Kidney capillary endothelial cell (primary cell): ENCODE data around the gene RPS17.
"Not testable (repeated sequence)": the region's sequence is repeated elsewhere in the genome, so short reads cannot be mapped to it uniquely, and the experiment has no call there.

Source experiments
- DNase-seq: peaks from one replicate; pipeline ENCODE4 v3.0.0-alpha.2; 2018; ENCODE audit warnings: low spot score

The RPS17 gene

DNA sequence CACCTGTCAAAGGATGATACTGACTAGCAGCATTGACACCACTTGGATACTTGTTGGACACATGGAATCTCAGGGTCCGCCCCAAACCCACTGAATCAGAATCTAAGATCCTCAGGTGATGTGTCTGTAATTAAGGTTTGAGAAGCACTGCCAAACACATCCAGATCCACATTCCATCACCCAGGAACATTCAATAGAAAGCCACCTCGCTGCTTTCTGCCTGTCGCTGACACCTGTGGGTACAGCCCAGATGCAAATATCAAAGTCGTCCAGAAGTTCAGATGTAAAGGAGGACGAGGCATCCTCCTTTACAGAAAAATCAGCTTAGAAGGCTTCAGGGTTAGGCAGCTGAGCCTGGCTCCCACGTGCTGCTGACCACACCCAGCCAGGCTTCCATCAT lies 5.2 kb upstream of the RPS17 start:
- DNase-seq, result no peak

DNA sequence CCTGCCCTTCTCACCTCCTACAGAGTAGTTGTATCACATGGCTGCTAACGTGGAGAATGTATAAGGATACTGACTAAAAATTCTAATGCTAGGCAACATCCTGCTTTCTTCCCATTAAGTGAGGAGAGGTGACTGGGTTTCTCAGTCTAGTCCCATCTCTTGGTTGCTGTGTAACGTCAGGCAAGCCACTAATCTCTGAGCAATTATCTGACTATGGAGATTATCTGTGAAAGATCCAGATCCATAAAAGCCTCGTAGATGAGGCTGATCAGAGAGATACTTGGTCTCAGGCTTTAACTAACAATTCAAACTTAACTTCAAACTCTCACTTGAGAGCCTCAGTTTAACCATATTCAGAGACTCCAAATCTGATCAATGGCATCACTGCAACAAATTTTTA lies 4.7 kb upstream of the RPS17 start:
- DNase-seq, result no peak

DNA sequence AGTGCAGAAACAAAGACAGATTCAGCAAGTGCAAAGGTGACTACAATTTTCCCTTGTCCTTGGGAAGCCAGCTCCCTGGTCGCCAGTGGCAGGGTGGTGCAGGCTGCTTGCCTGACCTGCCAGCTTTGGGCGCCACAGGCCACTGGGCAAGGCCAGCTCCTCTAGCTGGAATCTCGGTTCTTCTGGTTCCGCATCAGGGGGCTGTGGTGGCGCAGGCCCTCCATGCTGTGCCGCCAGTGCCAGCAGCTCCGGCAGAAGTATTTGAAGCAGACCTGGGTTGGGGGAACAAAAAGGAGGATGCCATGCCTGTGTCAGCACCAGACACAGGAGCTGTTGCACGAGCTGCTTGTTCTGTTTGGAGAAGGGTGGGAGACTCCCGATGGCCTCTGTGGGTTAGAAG lies 4.2 kb upstream of the RPS17 start:
- no peak for DNase-seq

DNA sequence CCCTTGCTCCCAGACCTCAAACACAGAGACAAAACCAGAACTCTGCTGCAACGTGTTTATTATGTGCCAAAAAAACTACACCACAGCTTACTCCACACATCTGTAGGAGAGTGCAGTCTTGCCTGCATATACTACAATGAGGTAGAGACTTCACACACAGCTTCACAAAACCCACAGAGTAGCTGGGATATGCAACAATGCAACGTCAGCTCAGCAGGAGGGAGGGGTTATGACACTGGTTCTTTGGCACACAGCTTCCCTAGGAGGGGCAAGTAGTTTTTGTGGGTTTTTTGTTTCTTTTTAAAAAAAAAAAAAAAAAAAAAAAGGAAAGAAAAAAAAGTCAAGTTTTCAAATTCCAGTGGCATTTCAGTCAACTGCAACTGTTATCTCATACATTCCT lies 2.9 kb upstream of the RPS17 start:
- DNase-seq, result no peak

DNA sequence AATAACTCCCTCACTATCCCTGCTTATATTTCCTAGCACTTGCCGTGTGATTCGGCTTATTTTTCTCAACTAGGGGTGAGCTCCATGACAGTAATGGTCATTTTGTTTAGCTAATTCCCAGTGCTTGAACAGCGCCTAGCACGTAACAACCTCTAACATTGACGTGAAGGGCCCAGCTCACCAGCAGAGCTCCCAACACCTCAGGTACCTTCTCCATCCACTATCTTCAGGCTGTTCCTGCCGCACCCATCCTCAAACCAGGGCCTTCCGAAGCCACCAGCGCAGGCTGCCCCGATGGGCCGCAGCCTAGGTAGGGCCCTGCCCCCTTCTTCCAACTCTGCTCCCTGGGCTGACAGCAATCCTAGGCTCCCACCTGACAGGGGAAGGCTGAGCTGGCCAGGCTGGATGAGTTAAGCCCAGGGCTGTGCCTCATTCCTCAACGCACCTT lies 751 bp upstream of the RPS17 start:
- no peak for DNase-seq

DNA sequence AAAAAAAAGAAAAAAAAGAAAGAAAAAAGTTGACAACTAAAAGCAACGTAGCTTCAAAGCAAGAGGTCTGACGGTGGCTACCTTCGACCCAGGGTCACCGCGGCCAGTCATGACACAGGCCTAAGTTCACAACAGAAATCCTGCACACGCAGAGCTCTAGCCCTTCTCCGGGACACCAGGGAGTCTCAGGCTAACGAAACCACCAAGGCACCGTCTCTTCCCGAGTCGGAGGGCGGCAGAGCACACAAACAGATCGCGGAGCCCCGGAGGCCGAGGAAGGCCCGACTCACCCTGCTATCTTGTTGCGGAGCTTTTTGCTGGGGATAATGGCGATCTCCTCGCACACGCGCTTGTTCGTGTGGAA lies 584 bp downstream of the RPS17 start:
- DNase-seq, result no peak

DNA sequence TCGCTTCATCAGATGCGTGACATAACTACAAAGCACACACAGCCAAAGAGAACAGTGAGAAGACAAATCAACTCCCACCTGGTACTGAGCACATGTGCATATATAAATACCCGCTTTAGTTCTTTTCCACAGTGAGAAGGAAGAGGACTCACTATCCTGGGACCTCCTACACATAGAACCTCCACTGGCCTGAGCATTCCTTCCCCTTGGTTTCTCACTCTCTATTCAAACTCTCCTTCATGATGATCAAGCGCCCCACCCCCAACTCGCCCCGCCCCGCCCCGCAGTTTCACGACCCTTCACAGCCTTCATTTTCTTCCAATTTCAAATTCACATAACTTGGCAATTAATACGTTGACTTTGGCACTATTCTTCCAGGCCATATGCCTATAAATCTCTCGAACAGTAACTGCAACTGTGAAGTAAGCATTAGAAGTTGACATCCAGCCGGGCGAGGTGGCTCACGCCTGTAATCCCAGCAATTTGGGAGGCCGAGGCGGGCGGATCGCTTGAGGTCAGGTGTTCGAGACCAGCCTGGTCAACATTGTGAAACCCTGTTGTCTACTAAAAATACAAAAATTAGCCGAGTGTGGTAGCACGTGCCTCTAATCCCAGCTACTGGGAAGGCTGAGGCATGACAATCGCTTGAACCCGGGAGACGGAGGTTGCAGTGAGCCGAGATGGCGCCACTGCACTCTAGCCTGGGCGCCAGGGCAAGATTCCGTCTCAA lies 1.1 kb downstream of the RPS17 start:
- no peak for DNase-seq

DNA sequence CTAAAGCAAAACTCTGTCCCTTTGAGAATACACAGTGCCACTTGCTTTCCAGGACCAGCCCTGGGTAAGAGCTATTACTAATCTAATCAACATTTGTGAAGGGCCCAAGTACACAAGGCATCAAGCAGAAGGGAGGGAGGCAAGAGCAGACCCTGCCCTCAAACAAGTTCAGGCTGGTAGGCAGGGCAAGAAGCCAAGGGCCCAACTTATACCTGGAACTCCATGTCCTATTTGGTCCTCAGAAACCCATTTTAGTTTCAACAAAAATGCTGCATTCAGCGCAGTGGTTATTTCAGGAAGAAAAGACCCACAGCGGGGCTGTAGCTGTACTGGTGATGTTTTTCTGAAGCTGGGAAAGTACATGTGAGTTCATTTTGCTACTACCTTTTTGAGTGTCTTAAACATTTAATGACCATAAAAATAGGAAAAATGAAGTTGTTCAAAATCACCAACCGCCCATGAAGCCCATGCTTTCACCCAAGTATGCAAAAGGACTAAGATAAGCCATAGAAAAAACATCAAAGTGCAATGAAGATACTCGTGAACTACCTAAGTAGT lies 2.8 kb downstream of the RPS17 start:
- no peak for DNase-seq

DNA sequence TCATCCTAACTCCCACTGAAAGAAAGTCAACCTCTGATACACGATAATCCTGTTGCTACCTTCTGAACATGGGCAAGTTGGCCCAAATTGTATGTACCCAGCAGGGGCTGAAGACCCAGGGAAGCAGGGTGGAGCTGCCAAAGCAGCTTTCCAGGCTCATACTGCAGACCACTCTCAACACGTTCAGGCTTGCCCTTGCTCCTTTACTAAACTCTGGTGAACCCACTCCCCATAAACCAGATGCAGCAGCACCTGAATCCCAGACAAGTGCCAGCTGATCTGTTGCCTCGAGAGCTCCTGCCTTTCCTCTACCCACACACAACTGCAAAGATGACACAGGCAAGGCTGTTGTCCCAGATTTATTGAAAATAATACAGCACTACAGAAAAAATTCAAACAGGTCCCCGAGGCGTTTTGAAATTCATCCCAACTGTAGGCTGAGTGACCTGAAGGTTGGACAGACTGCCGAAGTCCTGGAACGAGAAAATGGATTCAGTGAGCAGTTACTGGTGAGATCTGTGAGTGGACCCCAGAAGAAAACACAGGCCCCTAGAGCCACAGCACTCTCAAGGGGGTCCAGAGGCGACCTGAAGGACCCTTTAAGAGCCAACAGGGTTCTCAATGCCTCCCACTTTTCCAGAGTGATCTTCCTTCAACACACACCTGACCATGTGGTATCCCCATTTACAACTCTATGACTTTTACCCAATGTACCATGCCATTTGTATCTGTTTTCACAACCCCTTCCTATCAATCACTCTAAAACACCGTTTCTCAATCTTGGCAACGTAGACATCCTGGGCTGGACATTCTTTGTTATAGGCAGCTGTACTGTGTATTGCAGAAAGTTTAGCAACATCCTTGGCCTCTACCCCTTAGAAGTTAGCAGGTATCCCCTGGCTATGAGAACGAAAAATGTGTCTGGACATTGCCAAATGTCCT lies 3.6 kb downstream of the RPS17 start:
- no peak for DNase-seq

DNA sequence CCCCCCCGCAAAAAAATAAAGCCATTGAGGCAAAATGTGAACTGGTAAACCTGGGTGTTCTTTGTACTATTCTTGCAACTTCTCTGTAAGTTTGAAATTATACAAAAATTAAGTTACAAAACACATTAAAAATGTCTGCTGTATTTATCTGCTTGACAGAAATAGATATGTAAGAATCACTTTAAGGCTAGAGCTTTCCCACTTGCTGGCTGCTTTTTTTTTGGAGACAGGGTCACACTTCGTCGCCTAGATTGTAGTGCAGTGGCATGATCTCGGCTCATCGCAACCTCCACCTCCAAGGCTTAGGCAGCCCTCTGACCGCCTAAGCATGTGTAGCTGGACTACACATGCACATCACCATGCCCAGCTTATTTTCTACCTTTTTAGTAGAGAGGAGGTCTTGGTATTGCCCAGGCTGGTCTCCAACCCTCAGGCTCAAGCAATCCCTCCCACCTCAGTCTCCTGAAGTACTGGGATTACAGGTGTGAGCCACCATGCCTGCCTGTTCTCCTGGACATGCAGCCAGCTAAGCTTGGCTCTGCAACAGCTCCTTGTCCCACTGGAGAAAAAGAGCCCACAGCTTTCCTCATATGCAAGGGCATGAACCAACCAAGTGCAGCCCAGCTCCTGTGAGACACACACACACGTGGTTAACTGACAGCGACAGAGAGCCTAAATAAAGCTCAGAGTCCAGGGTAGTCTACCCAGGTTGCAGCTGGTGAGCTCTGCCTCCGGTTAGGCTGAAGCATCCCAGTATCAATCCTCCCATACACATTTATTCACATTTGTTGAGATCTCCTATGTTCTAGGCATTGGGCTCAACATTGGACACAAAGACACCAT lies 4.5 kb downstream of the RPS17 start:
- no peak for DNase-seq

DNA sequence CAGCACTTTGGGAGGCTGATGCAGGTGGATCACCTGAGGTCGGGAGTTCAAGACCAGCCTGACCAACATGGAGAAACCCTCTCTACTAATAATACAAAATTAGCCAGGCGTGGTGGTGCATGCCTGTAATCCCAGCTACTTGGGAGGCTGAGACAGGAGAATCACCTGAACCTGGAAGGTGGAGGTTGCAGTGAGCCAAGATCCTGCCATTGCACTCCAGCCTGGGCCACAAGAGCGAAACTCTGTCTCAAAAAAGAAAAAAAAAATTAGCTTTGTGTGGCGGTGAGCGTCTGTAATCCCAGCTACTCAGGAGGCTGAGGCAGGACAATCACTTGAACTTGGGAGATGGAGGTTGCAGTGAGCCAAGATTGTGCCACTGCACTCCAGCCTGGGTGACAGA lies 5.1 kb downstream of the RPS17 start:
- not testable (repeated sequence) for DNase-seq

DNA sequence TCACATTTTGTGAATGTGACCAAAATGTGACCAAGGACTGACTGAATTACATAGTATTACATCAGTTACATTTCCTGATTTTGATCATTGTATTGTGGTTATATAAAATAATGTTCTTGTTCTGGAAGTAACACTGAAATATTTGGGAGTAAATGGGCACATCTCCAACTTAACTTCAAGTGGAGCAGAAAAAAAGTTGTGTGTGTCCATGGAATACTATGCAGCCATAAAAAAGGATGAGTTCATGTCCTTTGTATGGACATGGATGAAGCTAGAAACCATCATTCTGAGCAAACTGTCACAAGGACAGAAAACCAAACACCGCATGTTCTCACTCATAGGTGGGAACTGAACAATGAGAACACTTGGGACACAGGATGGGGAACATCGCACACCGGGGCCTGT lies 5.8 kb downstream of the RPS17 start:
- not testable (repeated sequence) for DNase-seq

DNA sequence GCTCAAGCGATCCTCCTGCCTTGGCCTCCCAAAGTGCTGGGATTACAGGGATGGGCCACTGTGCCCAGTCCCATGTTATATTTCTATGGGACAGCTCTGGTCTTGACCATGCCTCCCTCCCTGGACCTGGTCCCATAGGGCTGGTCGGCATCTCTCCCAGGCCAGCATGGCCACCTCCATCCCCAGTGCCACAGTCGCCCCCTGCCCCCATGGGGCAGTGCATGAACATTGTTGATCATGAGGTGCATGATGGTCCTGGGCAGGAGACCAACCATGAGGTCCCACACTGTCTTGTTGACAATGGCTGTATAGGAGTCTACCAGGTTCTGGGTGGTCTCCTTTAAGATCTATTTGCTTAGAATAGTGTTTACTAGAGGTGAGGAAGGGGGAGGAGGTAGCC lies 6.5 kb downstream of the RPS17 start:
- DNase-seq, result no peak

DNA sequence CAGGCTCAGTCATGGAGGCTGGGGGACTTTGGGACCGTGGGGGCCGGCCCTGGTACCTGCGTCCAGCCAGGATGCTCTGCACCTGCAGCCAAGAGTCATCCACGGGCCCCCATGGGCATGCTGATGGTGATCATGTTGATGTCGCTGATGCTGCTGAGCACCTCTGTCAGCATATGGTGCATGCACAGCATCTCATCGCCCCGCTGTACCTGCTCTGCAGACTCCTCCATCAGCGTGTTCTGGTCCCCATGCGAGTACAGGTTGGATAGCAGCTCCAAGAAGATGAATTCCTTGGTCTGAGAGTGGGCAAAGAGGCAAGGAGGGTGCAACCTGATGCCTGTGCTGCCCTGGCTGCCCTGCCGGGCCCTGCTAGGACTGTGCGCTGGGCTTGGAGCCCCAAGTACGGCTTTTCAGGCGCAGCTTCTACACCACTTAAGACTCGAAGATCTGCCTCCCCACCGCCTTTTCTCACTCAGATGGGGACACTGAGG lies 7.2 kb downstream of the RPS17 start:
- DNase-seq, result no peak

DNA sequence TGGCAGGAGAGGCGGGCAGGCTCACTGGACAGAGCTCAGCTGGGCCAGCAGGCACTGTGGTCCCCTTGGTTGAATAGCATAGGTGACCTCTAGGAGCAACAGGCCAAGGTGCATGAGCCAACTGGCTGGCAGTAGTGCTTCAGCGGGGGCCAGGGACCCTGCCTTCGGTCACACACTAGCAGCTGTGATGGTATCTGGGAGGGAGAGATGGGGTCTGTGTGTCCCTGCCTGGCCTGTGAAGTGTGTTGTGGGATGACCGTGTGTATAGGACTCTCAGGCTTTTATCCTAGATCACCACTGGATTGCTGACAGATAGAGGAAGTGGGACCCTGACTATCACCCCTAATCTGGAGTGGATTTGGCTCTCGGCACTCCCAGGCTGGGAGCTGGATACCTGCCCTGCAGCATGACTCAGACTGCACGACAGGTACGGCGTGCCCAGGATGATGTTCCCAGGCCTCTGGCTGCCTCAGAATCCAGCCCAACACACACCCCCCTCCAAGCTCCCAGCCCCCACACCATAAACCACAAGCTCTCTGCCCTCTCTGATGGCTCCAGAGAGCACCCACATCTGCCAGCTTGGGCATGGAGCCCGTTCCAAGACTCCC lies 7.8 kb downstream of the RPS17 start:
- DNase-seq, result no peak

DNA sequence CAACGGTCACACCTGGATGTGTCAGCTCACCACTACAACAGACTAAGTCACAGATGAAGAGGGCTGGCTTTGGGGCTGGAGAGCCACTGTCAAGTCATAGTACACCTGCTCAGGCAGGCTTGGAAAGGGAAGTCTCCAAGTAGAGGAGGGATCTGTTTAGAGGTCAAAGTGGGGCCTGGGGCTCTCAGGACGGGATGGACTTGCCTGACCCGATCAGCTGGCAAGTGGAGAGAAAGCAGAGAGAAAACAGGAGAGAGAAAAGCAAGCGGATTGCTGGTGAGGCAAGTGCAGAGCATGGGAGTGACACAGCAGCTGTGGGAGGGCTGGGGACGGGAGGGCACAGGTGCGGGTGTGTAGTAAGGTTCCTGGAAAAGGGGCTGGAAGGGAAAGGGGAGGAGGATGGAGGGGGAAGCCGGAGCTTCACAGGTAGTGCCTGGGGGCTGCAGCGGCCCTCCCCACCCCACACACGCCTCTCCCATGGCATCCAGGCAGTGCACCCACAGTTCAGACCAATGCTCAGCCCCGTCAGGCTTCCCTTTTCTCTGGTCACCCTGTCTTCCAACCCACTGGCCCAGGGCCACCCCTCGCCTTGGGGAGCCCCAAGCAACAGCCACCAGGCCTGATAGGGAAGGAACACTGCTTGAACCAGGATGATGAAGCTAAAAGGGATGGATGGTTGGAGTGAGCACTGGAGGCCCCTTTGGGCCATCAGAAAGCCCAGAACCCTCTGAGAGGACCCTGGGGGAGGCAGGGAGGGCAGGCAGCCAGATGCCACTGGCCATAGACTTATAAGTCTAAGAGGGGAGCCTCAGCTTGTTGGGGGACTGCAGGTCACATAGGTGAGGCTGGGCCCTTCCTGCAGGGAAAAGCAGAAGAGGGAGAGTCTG lies 8.5 kb downstream of the RPS17 start:
- DNase-seq, result no peak

DNA sequence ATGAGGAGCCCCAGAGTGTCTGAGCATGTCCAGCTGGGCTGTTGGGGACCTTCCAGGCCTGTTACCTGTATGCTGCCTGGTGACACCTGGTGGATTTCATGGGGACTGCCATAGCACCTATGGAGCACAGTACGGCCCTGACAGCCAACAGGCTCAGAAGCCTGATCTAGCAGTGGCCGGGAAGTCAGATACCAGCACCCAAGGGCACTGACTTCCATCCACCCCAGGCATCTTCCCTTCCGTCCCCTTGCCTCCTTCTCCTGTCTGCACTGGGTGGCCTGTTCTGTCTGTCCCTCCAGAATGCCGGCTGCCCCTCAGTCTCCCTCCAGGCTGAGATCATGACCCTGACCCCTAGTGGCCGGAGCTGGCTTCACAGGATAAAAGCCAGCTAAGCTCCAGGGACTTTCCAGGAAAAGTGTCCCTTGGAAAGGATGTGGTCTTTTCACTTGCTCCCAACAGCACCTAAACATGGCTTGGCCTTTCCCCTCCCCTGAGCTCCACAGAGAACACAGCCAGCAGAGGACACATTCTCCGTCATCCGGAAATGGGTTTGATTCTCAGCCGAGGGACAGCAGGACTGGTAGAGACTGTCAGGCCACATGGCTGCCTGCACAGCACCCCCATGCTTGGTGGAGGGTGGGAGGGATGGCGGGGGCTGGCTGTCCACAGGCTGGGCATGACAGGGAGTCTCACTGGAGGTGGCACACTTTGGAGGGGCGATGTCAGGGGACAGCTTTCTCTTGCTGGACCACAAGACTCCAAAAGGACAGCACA lies 9.5 kb downstream of the RPS17 start:
- DNase-seq, result peak; percentile 54

DNA sequence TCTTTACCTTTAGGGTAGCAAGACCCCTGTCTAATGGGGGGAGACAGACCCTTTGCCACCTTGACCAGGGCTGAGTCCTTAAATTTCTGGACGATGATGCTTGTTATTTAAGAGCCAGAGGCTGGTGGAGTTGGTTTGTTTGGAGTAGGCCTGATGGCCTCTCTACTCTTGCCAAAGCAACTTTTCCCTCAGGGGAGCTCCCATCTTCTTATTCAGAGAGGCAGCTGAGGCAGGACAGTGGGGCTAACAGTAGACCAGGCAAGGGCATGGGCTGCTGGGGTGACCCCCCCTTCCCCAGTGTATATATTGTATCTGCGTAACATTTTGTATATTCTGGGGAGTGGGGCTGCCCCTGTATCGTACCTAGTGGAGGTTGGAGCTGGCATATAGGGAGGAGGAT lies 10.3 kb downstream of the RPS17 start:
- DNase-seq, result no peak

DNA sequence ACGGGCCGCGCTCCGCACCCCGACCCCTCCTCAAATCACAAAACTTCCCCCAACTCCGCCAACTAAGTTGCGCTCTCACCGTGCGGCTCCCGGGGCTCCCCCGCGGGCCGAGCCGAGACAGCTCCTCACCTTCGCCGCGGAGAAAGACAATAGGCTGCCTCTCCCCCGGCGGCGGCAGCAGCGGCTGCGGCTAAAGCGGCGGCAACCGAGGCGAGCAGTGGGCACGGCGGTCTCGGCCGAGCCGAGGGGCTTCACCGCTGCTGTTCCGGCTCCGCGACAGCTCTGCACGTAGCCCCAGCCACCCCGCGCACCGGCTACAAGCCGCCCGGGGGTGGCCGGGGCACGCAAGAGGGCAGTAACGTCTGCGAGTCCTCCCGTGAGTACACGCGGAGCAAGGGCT lies 26.7 kb downstream of the RPS17 start:
- DNase-seq, result not testable (repeated sequence)

DNA sequence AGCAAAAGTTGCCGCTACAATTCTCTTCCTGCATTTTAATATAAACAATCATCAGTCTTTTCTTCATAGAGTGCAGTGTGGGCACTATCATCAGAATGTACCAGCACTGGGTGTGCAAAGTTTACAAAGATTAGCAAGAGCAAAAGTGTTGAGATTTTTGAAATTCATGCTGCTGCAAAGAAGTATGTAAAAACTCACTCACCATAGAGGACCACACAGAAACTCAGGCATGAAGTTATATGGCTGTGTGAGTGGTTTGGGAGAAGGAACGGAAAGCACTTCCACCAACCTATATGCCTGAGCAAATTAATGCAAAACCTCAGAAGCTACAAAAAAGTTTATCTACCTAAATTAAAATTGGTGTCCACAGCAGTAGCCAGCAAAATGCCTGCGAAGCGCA lies 32.6 kb downstream of the RPS17 start:
- DNase-seq, result not testable (repeated sequence)
